LNCAP (cell line): ENCODE data around the gene NKAIN2.

Source experiments
- TF ChIP-seq, protein P1 (sequence below): fragments of 450-650 bp; IDR thresholded peaks from 2 replicates; pipeline ENCODE4 v1.5.1; 2017; ENCODE audit warnings: mild to moderate bottlenecking

The NKAIN2 gene

DNA sequence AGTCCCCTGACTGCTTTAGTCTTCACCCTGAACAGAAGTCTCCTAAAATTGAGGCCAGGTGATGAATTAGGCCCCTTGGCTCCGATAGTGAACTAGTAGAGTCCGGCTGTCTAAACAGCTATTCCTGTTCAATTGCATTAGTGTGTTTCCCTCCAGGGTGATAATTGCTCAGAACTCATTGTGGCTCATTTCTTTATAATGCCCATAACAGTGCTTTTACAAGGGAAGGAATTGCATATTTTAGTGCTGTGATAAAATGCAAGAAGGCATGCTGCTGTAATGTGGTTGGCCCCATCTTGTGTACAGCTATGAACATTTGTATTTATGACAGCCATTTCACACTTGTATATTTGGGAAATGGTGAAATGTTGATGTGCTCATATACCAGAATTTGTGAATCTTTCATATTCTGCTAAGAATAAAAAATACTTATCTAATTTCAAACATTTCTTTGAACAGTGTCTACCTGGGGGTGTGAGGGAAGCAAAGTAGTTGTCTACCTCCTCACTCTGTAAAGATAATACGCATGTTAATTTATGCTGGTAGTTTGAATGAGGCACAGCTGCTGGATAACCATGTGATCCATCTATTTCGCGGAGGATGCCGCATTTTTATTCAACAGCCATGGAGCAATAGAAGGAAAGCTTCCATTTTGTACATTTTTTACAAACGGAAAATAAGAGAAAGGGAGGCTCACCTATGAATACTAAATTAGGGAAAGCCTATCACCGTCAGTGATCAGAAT lies 451.4 kb downstream of the NKAIN2 start:
- TF ChIP-seq, protein P1, sequence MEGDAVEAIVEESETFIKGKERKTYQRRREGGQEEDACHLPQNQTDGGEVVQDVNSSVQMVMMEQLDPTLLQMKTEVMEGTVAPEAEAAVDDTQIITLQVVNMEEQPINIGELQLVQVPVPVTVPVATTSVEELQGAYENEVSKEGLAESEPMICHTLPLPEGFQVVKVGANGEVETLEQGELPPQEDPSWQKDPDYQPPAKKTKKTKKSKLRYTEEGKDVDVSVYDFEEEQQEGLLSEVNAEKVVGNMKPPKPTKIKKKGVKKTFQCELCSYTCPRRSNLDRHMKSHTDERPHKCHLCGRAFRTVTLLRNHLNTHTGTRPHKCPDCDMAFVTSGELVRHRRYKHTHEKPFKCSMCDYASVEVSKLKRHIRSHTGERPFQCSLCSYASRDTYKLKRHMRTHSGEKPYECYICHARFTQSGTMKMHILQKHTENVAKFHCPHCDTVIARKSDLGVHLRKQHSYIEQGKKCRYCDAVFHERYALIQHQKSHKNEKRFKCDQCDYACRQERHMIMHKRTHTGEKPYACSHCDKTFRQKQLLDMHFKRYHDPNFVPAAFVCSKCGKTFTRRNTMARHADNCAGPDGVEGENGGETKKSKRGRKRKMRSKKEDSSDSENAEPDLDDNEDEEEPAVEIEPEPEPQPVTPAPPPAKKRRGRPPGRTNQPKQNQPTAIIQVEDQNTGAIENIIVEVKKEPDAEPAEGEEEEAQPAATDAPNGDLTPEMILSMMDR, result no peak

DNA sequence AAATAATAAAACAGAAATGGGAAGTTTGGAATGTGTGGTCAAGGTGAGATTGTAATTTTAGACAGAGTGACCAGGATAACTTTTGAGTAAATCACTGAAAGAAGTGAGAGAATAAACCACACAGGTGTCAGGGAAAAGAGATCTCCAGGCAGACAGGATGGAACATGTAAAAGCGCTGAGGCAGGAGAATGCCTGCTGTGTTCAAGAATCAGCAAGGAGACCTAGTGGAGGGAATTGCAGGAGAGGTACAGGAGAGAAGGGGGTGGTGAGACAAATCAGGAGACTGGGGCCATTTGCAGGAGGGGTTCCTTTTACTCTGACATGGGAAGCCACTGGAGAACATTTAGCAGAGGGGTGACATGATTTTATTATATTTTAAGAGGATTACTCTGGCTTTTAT lies 456.7 kb downstream of the NKAIN2 start:
- TF ChIP-seq, protein P1, result no peak

DNA sequence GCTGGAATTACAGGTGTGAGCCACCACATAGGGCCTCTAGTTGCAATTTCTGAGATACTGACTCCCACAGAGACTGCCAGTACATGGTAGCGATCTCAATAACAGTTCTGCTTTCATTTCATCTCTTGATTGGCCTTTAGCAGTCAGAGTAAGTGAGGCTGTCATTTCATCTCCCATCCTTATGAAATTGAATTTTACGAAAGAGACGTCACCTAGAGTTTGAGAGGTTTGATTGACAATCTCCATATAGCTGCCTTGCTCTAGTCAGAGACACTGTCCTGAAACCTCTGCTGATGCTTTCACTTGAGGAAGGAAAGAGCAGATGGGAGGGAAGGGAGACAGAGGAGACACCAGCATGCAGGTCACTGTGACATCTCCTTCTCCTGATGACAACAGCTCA lies 466.1 kb downstream of the NKAIN2 start:
- TF ChIP-seq, protein P1, result no peak

DNA sequence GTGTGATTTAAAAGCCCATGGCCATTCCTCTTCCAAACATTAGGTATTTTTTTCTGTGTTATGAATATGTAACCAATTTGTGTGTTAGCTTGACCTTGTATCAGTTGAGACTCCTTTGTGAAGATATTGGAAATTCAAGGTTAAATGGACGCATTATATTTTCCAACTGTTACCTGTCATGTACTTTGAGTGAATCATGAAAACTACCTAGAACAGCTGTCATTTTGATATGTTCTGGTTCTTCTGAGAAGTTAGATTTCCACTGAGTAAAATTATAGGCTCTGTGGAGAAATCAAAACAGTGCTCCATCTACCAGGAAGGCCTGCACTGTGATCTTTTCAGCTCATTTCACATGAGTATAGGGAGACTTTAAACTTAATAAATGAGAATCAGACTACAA lies 470.0 kb downstream of the NKAIN2 start:
- TF ChIP-seq, protein P1, result no peak

DNA sequence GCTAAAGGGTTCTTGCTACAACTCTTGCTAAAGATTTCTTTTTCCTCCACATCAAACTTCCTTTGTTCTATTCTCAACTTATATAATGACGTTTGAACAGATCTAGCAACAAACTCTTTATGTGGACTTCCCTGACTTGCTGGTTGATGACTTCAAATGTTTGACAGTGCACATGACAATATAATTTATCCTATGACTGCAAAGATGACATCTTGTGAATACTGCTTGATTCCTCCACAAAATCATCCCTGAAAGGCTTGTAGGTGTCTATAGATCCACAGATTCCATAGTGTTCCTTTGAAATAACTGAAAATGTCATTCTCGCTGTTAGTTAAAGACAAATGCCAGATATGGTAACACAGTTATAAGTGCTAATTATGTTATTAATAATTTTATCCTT lies 478.9 kb downstream of the NKAIN2 start:
- TF ChIP-seq, protein P1, result no peak

DNA sequence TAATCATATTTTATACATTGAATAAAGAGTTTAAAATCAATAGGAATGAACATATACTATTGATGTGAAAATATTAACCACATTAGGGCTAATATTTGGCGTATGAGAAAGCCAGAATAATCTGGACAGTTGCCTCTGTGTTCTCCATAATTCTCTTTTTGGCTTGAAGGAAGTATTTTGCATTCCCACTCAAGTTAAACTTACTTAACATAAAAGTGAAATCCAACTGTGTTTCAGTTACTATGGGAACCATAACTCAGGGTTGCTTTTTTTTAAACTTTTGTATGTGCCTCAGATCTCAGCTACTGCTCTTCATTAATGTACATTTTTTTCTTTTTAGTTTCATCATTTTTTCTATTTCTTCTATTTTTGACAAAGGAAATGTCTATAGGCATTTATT lies 479.8 kb downstream of the NKAIN2 start:
- TF ChIP-seq, protein P1, result no peak

DNA sequence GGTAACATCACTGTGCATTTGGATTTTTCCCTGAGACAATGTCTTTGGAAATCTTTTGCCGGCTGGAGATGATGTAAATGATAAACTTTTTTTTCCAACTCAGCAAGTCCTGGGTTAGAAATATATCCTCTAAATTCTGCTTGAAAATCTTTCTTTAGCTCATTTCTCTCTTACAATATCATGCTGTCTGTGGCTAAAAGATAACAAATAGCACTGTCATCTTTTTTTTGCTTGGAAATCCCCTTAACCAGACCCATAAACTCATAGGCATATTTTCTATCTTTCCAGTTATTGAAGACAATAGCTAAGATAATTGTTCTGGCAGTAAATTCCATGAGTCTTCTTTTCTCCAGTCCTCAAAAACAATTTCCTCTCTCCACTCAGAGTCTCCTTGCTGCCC lies 481.5 kb downstream of the NKAIN2 start:
- TF ChIP-seq, protein P1, result no peak
